ENCODE results near the gene CAPS2.
"Not testable (repeated sequence)": the region's sequence is repeated elsewhere in the genome, so short reads cannot be mapped to it uniquely, and the experiment has no call there.

Gene CAPS2

DNA sequence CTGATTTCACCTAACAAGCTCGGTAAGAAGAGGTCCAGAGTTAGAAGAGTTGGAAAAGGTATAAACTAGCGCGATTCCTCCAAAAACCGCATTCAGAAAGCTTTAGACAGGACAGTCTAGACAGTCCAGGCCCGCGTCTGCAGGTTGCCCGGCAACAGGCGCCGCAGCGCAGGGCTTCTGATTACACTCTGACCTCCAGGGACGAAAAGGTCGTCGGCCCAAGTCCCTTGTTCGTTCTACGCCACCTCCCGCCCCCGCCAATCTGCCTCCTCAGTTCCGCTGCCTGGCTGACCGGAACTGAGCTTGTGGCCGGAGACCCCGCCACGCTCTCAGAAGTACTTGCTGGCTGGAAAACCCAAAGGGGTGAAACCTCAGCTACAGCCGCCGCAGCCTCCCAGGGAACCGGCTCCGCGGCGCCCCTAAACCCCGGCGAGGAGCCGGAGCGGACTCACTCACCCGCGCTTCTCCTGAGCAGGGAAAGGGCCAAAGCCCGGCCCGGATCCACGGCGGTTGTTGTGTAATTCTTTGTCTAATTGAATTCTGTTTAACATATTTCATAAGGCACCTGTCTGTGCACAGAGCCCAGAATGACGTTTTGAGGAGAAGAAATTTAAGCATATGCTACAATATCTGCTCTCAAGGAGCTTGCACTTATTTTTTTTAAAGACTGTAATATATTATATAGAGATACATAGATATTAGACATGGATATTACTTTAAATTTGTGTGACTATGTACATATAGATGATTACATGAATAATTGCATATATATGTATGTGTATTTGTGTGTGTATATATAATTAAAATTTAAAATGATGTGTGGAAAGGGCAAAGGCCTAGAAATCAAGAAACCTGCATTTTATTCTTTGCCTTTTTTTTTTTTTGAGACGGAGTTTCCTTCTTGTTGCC is at the start of gene CAPS2:
CAPS2 (minus strand) TSS at position 407 of the 909 bp plus-strand sequence. CDS start 3,826 bp downstream, outside the sequence.
- peak; percentile 44 for DNase-seq

- DNase-seq = no peak
Observed at GRCh38 chr12:75378354-75378753, 48.2 kb upstream of the CAPS2 start.

GRCh38 chr12:75374971-75375370 is 44.8 kb upstream of the CAPS2 start:
- no peak for DNase-seq

- DNase-seq = no peak
Observed at GRCh38 chr12:75366629-75367028, 36.5 kb upstream of the CAPS2 start.

- no peak for DNase-seq
Observed at GRCh38 chr12:75364919-75365318, 34.8 kb upstream of the CAPS2 start.

DNA sequence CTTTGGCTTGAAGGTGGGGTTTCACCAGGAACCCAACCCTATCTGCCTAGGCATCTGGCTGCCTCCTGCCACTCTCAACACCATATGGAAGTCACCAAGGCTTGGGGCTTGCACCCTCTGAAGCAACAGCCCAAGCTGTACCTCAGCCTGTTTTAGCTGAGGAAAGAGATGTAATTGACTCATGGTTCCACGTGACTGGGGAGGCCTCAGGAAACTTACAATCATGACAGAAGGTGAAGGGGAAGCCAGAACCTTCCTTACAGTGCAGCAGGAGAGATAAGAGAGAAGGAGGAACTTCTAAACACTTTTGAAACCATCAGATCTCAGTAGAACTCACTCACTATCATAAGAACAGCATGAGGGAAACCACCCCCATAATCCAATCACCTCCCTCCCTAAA is 31.3 kb upstream of the CAPS2 start:
- DNase-seq = no peak

DNA sequence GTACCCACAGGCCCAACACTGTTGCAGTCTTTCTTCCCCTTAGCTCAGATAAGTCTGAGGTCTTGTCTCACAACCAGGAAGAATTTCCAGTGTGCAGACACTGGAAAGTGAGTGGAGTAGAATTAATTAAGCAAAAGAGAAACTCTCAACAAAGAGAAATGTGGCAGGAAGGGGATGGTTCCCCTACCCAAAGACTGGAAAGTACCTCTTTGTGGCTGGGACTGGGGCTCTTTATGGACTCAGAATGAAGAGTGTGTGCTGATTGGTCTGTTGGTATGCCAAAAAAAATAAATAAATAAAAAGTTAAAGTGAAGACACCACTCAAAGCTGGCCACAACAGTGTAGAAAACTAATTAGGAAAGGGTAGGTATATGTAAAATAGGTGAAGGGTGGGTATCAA is 30.8 kb upstream of the CAPS2 start:
- no peak for DNase-seq

GRCh38 chr12:75354011-75354410 is 23.9 kb upstream of the CAPS2 start:
- no peak for DNase-seq

GRCh38 chr12:75350413-75350812 is 20.3 kb upstream of the CAPS2 start:
- DNase-seq = no peak

DNA sequence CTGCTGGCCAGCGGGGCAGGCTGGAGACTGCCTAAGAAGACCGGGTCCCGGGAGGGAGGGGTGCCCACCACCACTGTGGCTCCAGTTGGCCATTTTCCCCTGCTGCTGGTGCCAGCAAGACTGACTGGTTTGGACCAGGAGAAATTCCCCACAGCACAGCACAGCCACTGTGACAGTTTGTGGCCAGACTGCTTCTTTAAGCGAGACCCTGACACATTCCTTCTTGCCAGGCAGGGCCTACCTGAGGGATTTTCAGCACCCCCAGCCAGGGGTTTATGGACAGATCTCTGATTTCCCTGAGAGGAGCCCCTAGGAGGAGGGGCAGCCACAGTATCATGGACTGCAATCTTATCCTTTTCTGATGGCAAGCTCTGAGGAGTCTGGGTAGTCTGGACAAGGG is 19.8 kb upstream of the CAPS2 start:
- no peak for DNase-seq

DNA sequence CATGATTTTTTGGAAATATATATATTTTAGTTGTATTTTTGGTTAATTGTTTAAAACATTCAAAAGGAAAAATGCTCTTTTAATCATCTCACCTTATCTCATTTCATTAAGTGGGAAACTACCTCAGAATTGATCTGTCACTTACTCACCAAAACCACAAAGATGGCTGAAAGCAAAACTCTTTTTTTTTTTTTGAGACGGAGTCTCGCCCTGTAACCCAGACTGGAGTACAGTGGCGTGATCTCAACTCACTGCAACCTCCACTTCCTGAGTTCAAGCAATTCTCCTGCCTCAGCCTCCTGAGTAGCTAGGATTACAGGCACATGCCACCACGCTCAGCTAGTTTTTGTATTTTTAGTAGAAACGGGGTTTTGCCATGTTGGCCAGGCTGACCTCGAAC is 16.1 kb upstream of the CAPS2 start:
- not testable (repeated sequence) for DNase-seq

DNA sequence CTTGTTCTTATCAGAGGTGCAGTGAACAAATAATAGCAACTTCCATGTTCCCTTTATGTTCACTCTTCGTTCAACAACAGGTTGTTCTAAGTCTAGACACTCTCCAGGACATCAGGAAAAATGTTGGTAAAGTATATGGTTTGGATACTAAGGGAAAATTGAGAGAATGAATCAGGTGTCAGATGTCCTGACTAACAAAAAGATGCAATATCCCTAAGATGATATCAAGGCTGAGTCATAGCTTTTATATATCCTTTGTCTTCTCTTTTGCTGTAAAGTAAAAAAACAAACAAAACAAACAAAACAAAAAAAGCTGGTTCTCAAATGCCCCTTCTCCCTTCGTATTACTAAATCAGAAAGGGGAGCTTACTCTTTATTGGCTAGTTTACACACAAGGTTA is 15.4 kb upstream of the CAPS2 start:
- no peak for DNase-seq

DNA sequence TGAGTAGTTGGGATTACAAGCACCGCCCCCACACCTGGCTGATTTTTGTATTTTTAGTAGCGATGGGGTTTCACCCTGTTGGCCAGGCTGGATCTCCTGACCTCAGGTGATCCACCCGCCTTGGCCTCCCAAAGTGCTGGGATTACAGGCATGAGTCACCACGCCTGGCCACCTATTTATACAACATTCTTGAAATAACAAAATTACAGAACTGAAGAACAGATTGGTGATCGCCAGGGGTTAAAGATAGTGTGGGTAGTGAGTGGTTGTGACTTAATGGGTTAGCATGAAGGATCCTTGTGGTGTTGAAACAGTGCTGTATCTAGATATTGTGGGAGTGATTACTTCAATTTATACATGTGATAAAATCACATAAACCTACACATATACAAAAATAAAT is 11.7 kb upstream of the CAPS2 start:
- DNase-seq = no peak

DNA sequence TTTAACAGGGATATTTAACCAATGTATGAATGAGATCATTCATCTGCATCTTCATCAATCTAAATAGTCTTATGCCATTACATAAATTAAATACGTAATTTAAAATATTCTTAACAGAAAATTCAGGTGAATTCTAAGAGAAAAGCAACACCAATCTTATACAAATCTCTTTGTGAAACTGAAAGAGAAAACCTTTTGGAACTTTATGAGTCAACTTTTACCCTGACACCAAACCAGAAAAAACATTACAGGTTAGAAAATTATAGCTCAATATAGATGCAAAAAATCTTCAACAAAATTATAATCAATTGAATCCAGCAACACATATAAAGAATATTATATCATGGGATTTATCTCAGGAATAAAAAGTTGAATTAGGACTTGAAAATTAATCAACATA is 7.8 kb upstream of the CAPS2 start:
- DNase-seq = no peak

DNA sequence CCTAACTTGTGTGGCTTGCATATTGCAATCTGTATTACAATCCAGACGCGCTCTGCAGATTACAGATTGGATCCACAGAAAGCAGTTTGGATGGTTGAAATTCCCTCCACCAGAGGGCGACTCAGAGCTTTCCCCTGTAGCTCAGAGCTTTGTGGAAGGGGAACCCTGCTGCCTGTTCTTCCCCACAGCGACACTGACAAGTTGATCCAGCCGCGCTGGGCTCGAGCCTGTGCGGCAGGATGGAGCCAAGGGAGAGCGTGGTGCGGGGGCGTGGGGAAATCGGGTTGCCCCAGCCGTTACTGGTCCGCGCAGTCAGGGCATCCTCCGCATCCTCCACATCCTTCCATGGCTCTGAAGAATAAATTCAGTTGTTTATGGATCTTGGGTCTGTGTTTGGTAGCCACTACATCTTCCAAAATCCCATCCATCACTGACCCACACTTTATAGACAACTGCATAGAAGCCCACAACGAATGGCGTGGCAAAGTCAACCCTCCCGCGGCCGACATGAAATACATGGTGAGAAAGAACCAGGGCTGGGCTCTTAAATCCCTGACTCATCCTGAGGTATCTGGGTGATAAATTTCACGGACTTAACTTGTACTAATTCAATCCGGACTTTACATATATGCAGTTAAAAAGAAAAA is 4.4 kb upstream of the CAPS2 start, which contains the start of gene GLIPR1L1:
GLIPR1L1 (plus strand) TSS at position 287 of the 647 bp plus-strand sequence; CDS start at position 346, 59 bp downstream.
- peak; percentile 2 for DNase-seq

DNA sequence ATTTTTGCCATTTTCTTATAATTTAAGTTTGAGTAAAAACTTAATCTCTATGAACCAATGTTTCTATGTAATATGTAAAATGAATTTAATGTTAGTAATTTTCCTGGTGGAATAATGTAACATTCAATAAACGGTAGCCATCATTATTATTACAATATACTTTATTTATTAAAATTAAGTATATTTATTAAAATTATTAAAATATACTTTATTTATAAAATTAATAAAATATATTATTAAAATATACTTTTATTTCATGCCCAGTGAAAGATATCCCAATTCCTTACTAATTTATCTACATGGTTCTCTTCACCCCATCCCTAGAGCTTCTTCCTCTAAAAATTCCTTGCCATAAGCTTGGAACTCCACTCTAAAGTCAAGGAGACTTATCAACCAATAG is 2.5 kb downstream of the CAPS2 start:
- DNase-seq = no peak

GRCh38 chr12:75323663-75324062 is 6.5 kb downstream of the CAPS2 start:
- DNase-seq = no peak

DNA sequence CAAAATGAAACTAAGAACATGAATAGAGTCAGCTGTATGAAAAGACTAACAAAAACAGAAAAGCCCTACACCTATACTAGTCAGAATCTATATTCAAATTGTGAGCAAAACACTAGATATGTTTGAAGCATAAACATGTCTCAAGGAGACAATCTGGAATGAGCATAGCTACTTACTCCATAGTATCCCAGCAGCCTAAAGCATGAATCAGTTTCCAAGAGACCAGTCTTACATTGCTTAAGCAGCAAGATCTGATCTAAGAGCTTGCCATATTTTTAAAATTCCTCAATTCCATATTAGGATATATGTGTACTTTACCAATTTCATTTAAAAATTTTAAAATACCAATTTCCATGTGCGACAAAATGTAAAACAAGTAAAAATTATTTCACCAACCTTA is 7.7 kb downstream of the CAPS2 start:
- DNase-seq = no peak

DNA sequence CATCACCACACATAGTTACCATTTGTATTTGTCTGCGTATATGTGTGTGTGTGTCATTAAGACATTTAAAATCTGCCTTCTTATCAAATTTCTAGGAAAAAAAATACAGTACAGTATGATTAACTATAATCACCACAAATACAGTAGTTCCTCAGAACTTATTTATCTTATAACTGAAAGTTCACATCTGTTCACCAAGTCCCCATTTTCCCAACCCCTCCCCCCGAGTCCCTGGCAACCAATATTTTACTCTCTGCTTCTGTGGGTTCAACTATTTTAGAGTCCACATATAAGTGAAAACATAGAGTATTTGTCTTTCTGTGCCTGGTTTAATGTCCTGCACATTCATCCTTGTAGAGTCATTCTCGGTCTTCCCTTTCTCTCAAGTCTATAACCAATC is 12.3 kb downstream of the CAPS2 start:
- DNase-seq = no peak

DNA sequence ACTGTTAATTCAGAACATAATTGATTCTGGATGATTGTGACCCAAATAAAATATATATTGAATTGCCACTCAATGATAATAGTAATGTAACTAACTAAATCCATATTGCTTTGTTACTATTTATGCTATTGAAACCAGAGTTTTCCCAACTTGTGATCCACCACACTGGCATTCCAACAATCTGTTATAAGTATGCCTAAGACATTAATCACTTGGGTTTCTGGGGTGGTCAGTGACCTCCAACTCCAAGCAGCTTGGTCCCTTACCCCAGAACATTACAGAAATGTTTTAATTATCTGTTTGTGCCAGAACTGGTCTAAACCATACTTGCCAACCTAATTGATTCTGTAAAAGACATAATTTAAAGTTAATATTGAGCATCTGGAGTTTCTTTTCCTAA is 14.6 kb downstream of the CAPS2 start:
- no peak for DNase-seq

GRCh38 chr12:75311369-75311768 is 18.8 kb downstream of the CAPS2 start:
- DNase-seq = no peak

- DNase-seq = no peak
Observed at GRCh38 chr12:75308279-75308678, 21.8 kb downstream of the CAPS2 start.

- no peak for DNase-seq
Observed at GRCh38 chr12:75305412-75306332, 24.5 kb downstream of the CAPS2 start.

Data from NCI-H1092 (cell line).